DMS114 treated with DMSO at 0.1 percent for 48 hours (cell line): Measurements from ENCODE around the gene DOP1A.
"Not testable (repeated sequence)": the region's sequence is repeated elsewhere in the genome, so short reads cannot be mapped to it uniquely, and the experiment has no call there.

Source experiments
- DNase-seq: peaks from one replicate; lab custom pipeline; 2025; ENCODE audit not compliant: unreplicated experiment; lab: John Stamatoyannopoulos, UW

The DOP1A gene

DNA sequence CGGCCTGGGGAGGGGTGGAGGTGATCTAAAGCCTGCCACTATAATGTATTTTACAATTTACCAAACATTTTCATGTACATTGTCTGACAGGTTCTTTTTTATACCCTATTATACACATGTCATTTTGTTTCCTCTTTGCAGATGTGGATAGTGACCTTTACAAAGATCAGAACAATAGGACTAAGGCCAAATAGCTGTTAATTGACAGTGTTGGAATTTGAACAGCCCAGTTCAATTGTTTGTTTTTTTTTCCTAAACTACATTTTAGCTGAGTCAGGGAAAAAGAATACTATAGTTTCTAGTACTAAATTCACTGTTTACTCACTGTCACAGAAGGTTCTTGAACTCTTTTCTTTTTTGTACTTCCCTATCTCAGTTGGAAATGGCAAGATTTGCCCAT, 85.4 kb downstream of the DOP1A start:
- no peak for DNase-seq

- no peak for DNase-seq
Observed at GRCh38 chr6:83153883-83154521, 86.5 kb downstream of the DOP1A start.

DNA sequence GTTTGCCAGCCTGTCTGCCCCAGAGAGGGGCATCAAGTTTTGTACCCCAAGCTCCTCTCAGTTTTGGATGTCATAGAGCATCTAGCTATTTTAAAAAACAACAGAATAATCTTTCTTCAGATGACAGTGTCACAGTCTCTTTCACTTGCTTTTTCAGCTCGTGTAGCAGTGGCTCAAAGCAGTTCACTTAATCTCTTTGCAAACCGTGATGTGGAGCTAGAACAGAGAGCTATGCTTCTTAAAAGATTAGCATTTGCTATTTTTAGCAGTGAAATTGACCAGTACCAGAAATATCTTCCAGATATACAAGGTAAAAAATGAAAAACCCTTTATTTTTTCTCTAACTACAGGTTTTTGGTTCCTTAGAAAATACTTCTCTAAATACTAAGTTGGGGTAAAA, 88.3 kb downstream of the DOP1A start:
- DNase-seq = no peak

- no peak for DNase-seq
Observed at GRCh38 chr6:83160167-83160566, 92.7 kb downstream of the DOP1A start.

- no peak for DNase-seq
Observed at GRCh38 chr6:83167726-83168278, 100.3 kb downstream of the DOP1A start.

- DNase-seq = no peak
Observed at GRCh38 chr6:83168556-83168955, 101.1 kb downstream of the DOP1A start.

DNA sequence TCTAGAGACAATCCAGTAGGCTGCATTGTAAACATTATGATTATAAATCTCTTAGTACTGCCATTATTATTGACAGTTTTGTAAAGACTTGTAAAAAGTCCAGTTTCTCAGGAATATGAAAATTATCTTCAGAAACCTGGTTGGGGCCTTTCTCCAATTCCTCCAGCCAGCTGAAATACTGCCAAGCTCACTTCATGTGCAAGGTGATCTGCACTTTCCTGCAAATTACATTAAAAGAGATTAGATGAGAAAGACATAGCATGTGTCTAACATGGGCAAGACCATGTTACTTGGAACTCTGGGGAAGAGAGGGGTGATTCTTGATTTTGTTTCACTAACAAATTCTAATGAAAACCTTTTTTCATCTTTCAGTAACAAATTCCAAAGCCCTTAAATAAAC, 101.6 kb downstream of the DOP1A start:
- no peak for DNase-seq

DNA sequence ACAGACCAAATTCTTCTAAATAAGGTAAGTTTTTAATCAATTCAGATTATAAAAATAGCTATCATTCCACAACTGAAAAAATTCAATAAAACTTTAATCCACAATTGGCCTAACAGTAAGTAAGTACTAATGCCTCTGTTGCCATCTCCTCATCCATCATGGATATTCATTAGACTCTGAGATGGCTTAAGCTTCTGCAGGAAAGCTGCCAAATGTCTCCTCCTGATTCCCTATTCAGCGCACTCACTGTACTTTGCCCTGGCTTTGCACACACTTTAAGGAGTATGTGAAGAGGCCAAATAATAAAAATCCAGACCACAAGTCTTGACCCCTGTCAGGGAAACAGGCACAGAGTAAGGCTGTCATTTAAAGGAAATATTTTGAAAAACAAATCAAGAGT, 102.0 kb downstream of the DOP1A start:
- no peak for DNase-seq

GRCh38 chr6:83176246-83176645, 108.8 kb downstream of the DOP1A start:
- no peak for DNase-seq

DNA sequence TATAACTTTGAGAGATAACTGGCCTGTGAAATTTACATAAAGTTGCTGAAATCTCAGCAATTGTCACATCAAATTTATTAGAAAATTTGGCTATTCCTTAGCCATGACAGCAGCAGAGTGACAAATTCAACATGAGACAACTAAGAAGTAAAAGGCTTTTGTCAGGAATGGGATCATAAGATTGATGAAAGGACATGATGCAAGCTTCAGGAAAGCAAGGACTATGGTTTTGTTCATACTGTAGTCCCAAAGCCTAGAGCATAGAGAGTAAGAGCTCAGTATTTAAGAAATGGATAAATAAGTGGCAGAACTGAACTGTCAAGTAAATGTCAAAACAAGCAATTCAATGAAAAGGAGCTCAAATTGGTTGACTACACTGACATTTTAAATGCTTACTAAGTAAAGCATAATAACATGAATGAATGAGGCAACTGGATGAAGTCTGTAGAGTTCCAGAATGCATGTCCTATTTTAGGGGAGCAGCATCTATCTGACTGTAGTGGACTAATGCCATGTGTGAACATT, 113.0 kb downstream of the DOP1A start:
- no peak for DNase-seq

- no peak for DNase-seq
Observed at GRCh38 chr6:83182114-83182513, 114.6 kb downstream of the DOP1A start.

DNA sequence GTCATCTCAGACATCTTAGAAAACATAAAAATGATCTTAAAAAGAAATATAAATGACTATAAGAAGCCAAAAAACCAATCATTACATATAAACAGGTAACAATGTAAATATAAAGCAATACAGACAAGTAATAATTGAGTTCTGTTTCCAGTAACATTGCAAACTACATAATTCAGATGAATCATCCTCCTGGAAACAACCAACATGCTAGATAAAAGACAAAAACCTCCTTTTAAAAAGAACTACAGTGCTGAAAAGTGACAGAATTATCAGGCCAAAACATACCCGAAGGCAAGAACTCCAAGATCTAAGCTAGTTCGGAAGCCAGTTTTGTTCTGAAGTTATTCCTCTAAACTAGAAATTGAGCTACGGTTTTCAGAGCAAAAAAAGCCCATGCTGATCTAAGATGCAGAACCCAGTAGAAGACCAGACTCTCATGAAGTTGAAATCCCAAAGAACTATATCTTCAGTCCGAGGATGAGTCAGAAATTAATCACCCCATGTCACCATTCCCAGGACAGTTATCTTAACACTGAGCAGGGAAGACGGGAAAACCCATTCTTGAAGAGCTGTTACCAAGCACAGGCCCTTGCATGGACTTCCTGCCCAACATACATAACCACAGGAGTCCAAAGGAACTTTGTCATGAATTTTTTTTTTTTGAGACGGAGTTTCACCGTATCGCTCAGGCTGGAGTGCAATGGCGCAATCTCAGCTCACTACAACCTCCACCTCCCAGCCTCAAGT, 115.8 kb downstream of the DOP1A start:
- no peak for DNase-seq

GRCh38 chr6:83185096-83185495, 117.6 kb downstream of the DOP1A start:
- DNase-seq = no peak

DNA sequence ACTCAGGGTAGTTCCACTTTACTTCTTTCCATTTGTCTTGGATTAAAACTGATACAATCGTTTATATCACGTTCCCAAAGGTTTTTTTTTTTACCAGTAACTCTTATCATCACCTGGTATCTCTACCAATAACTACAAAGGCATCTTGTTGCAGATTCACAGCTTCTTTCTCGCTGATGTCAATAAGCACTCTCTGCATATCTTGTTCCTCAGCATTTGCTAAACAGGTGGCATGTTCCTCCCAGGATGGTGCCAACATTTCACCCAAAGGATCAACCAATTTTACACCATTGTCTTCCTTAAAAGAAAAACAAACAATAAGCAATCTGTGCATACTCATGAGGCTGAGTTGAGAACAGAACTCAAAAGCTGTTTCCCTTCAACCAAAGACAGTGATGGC, 121.0 kb downstream of the DOP1A start:
- DNase-seq = no peak

- no peak for DNase-seq
Observed at GRCh38 chr6:83190626-83191025, 123.2 kb downstream of the DOP1A start.

DNA sequence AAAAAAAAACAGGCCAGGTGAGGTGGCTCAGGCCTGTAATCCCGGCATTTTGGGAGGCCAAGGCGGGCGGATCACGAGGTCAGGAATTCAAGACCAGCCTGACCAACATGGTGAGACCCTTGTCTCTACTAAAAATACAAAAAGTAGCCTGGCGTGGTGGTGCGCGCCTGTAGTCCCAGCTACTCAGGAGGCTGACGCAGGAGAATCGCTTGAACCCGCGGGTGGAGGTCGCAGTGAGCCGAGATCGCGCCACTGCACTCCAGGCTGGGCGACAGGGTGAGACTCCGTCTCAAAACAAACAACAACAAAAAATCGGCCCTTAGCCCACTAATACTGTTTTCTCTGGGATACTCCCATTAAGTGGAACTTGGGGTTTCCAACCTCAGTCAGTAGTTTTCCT, 124.5 kb downstream of the DOP1A start:
- DNase-seq = not testable (repeated sequence)

DNA sequence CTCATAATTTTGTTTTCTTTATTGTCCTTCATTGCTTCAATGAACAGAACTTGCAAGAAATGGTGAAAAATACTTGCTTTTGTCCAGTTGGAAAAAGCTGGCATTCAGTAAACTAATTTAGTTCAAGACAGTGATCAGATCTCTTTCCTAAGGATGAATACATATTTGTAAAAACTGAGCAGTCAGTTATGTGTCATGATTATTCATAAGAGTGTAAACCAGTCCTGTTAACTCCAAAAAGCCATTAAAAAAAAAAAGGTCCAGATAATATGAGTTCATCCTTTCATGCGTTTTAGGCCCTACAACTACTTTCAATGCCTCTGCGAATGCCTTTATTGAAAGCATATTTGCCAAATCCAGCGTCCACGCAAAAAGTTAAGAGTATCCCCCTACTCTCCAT, 125.0 kb downstream of the DOP1A start:
- DNase-seq = no peak

DNA sequence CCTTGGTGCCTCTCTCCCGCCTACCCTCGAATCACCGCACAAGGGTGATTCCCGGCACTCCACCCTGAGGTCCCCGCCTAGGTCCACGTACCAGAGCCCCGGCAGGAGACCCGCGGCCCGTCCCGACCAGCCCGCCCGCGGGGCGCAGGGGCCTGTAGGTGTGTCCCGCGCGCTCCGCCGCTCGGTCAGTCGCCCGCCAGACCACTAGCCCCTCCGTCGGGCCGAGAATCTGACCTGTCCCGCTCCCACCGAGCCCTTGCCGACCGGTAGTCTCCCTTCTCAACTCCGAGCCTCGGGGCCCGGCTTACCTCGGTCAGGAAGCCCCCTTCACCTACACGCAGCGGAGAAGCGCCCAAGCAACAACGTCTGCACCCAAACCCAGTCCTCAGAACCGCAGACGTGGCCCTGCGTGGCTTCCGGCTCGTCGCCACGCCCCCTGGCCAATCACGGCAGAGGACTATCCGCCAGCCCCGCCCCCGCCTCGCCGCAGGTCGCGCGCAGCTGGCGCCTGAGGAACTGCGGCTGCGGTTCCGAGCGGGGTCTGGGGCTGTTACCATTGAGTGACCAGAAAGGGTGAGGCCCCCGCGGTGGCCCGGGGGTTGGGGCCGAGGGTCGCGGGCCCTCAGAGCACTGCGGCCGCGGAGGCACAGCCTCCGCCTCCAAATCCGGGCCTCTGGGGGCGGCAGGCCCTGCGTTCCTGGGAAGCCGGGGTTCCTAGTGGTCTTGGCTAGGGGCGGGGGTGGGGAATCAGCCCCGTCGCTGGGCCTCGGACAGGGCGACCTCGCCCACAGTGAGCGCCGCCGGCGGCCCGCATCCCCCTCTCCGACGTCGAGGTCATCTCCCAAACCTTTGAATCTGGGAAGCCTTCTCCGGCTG, 125.6 kb downstream of the DOP1A start, which contains the start of the genes PGM3 and RWDD2A:
Gene PGM3 (minus strand): TSS at position 395 of the 876 bp plus-strand sequence. CDS start 2,253 bp downstream, outside the sequence.
Gene RWDD2A (plus strand): TSS at position 487 of the 876 bp plus-strand sequence. CDS start 1,095 bp downstream, outside the sequence.
- peak; percentile 70 for DNase-seq

DNA sequence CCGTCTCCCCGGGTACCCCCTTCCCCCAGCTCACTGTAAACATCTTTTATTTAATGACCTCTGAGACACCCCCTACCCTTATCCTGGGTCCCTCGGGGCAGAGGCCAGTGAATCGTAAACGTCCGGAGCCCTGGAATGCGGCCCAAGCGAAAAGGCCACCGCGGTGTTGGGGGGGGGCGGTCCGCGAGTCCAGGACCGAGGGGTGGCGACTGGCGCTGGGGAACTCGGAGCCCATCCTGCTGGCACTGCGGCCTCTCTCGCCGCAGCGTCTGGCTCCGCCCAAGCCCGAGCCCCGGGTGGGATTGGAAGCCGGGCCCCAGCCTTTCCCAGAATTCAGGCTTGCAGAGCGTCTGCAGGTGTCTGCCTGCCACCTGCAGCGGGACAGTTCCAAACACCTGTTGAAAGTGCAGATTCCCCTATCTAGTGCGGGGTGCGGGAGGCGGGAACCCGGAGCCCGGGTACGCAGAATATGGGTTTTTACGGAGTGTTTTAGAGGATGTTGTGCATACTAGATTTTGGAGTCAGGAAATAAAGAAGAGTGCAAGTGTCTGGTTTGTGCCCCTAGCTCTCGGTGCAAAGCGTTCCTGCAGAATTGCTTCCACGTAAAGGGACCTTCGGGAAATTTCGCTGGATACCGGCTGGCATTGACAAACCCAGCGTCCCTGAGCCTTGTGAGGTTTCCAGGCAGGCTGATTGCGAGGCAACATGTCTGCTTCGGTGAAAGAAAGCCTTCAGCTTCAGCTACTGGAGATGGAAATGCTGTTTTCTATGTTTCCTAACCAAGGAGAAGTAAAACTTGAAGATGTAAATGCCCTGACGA, 126.5 kb downstream of the DOP1A start:
- peak; percentile 5 for DNase-seq
